Gastroesophageal sphincter (tissue), 3 donors: ENCODE results near the gene CRELD2.

Experiments
- POLR2A ChIP-seq, 2 donors: fragments of 450-650 bp; IDR thresholded peaks; one replicate each; pipeline ENCODE4 v1.6.1; 2017; ENCODE audit warnings: antibody characterized with exemption in 2 of 2, mild to moderate bottlenecking in 2 of 2, moderate library complexity in 1 of 2
- POLR2AphosphoS5 ChIP-seq: sonication (generic); formaldehyde crosslinking; IDR thresholded peaks from one replicate; pipeline ENCODE4 v1.6.1; 2017; ENCODE audit warnings: antibody characterized with exemption
- TF ChIP-seq, protein P1 (sequence below), 4 experiments: fragments of 200-600 bp in 2 of 4; fragments of 450-650 bp in 2 of 4; sonication (generic) in 1 of 4; IDR thresholded peaks; one replicate each; pipeline ENCODE4 v1.5.1; 2017 to 2019; ENCODE audit warnings: antibody characterized with exemption in 4 of 4, mild to moderate bottlenecking in 2 of 4, moderate library complexity in 2 of 4

DNA sequence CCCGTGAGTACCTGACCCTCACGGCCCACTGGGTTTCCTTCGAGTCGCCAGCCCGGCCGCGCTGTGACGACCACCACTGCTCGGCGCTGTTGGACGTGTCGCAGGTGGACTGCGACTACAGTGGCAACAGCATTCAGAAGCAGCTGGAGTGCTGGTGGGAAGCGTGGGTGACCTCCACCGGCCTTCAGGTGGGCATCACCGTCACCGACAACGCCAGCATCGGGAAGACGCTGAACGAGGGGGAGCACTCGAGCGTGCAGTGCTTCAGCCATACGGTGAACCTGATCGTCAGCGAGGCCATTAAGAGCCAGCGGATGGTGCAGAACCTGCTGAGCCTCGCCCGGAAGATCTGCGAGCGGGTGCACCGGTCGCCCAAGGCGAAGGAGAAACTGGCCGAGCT, 32.6 kb upstream of the CRELD2 start:
- TF ChIP-seq, protein P1, sequence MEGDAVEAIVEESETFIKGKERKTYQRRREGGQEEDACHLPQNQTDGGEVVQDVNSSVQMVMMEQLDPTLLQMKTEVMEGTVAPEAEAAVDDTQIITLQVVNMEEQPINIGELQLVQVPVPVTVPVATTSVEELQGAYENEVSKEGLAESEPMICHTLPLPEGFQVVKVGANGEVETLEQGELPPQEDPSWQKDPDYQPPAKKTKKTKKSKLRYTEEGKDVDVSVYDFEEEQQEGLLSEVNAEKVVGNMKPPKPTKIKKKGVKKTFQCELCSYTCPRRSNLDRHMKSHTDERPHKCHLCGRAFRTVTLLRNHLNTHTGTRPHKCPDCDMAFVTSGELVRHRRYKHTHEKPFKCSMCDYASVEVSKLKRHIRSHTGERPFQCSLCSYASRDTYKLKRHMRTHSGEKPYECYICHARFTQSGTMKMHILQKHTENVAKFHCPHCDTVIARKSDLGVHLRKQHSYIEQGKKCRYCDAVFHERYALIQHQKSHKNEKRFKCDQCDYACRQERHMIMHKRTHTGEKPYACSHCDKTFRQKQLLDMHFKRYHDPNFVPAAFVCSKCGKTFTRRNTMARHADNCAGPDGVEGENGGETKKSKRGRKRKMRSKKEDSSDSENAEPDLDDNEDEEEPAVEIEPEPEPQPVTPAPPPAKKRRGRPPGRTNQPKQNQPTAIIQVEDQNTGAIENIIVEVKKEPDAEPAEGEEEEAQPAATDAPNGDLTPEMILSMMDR (IDR thresholded peaks at IDR 0.05): no peak
- TF ChIP-seq POLR2A (IDR thresholded peaks at IDR 0.05): no peak
- TF ChIP-seq POLR2AphosphoS5: no peak
